Measurements from ENCODE around the gene ASAP3. TPM values are rescaled to one million over a fixed set of nuclear protein-coding genes. Genes with fewer than 3 reads are reported as not detected.

ASAP3 gene
- total RNA-seq, 1 experiment from 2014 or later: 2.9 TPM

GRCh38 chr1:23400324-23401114 lies 83.5 kb downstream of the ASAP3 start:
- Mint-ChIP-seq H3K27me3 (ENCODE audit: unreplicated experiment) (no peaks in the 10 kb centered on the region), H3K4me1 (ENCODE audit: low read depth, unreplicated experiment) (peaks cover 26% of the 10 kb centered on the region), H3K4me3 (ENCODE audit: low read depth, unreplicated experiment) (no peak overlapping the region), H3K9me3 (ENCODE audit: low read depth, unreplicated experiment) (no peaks in the 10 kb centered on the region), H3K27ac (ENCODE audit: unreplicated experiment) (no peak overlapping the region), H3K36me3 (ENCODE audit: insufficient read depth, unreplicated experiment) (no peaks in the 10 kb centered on the region)
- DNase-seq: no peak
- TF ChIP-seq CTCF (IDR thresholded peaks at IDR 0.05; ENCODE audit: unreplicated experiment): no peak
- CTCF ChIA-PET: interaction anchor here (0.9 kb wide), 1 partner anchor 32 kb away, joined by 3 read pairs; no protein-coding TSS in a partner anchor
- BruUV-seq (replicated peaks): no TSS peak
- intact Hi-C loops (cut with micrococcal nuclease; ENCODE audit: unreplicated experiment): loop anchor here (5.0 kb wide), 1 partner anchor 73 kb away; no protein-coding TSS in a partner anchor

GRCh38 chr1:23399229-23399628 lies 84.8 kb downstream of the ASAP3 start:
- Mint-ChIP-seq H3K4me1 (ENCODE audit: low read depth, unreplicated experiment) (peaks cover 22% of the 10 kb centered on the region), H3K4me3 (ENCODE audit: low read depth, unreplicated experiment) (no peak overlapping the region), H3K27me3 (ENCODE audit: unreplicated experiment) (no peaks in the 10 kb centered on the region), H3K36me3 (ENCODE audit: insufficient read depth, unreplicated experiment) (no peaks in the 10 kb centered on the region), H3K27ac (ENCODE audit: unreplicated experiment) (no peak overlapping the region), H3K9me3 (ENCODE audit: low read depth, unreplicated experiment) (no peaks in the 10 kb centered on the region)
- intact Hi-C loops (cut with micrococcal nuclease; ENCODE audit: unreplicated experiment): no loop called here
- no peak for DNase-seq
- CTCF ChIA-PET: no interaction called here
- TF ChIP-seq CTCF (IDR thresholded peaks at IDR 0.05; ENCODE audit: unreplicated experiment): no peak
- BruUV-seq (replicated peaks): no TSS peak

GRCh38 chr1:23397908-23398307 lies 86.1 kb downstream of the ASAP3 start:
- peaks cover 9% of the 10 kb centered on the region for H3K4me1 Mint-ChIP-seq (ENCODE audit: low read depth, unreplicated experiment)
- TF ChIP-seq CTCF (IDR thresholded peaks at IDR 0.05; ENCODE audit: unreplicated experiment): no peak
- CTCF ChIA-PET: no interaction called here
- no peak overlapping the region for H3K4me3 Mint-ChIP-seq (ENCODE audit: low read depth, unreplicated experiment)
- H3K9me3 Mint-ChIP-seq (ENCODE audit: low read depth, unreplicated experiment): no peaks in the 10 kb centered on the region
- no peak overlapping the region for H3K27ac Mint-ChIP-seq (ENCODE audit: unreplicated experiment)
- BruUV-seq (replicated peaks): no TSS peak
- DNase-seq: no peak
- no peaks in the 10 kb centered on the region for H3K27me3 Mint-ChIP-seq (ENCODE audit: unreplicated experiment)
- H3K36me3 Mint-ChIP-seq (ENCODE audit: insufficient read depth, unreplicated experiment): no peaks in the 10 kb centered on the region
- intact Hi-C loops (cut with micrococcal nuclease; ENCODE audit: unreplicated experiment): no loop called here

- CTCF ChIA-PET: no interaction called here
- no TSS peak for BruUV-seq (replicated peaks)
- no peaks in the 10 kb centered on the region for H3K27me3 Mint-ChIP-seq (ENCODE audit: unreplicated experiment)
- no peaks in the 10 kb centered on the region for H3K4me1 Mint-ChIP-seq (ENCODE audit: low read depth, unreplicated experiment)
- H3K4me3 Mint-ChIP-seq (ENCODE audit: low read depth, unreplicated experiment): no peak overlapping the region
- intact Hi-C loops (cut with micrococcal nuclease; ENCODE audit: unreplicated experiment): no loop called here
- H3K36me3 Mint-ChIP-seq (ENCODE audit: insufficient read depth, unreplicated experiment): no peaks in the 10 kb centered on the region
- no peak overlapping the region for H3K27ac Mint-ChIP-seq (ENCODE audit: unreplicated experiment)
- TF ChIP-seq CTCF (IDR thresholded peaks at IDR 0.05; ENCODE audit: unreplicated experiment): no peak
- no peaks in the 10 kb centered on the region for H3K9me3 Mint-ChIP-seq (ENCODE audit: low read depth, unreplicated experiment)
- no peak for DNase-seq
Observed at GRCh38 chr1:23396380-23396779, 87.6 kb downstream of the ASAP3 start.
